ENCODE results near the gene FN1.
"Not testable (repeated sequence)": the region's sequence is repeated elsewhere in the genome, so short reads cannot be mapped to it uniquely, and the experiment has no call there.

FN1 gene

DNA sequence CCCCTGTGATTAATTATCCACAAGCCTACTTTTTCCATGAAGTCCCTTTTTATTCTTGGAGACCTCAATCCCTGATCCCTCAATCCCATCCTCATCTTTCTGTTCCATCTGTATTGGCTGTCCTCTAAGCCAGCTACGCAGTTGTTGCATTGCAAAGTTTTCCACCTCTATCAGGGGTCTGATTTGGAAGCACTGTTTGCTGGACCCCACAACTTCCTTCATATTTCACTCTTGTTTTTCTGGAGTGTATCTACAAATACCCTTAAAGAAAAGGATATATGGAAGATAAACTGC, 22.4 kb downstream of the FN1 start:
- DNase-seq (ENCODE audit: low read depth, low spot score): no peak
- ChIA-PET POLR2A (interaction anchor here (0.6 kb wide), 1 partner anchor 9 kb away, joined by 3 read pairs; no protein-coding TSS in a partner anchor), CTCF (no interaction called here)
- no peak overlapping the region for H3K4me3 ChIP-seq (ENCODE audit: low read depth, low read length)
- TF ChIP-seq, protein P1, sequence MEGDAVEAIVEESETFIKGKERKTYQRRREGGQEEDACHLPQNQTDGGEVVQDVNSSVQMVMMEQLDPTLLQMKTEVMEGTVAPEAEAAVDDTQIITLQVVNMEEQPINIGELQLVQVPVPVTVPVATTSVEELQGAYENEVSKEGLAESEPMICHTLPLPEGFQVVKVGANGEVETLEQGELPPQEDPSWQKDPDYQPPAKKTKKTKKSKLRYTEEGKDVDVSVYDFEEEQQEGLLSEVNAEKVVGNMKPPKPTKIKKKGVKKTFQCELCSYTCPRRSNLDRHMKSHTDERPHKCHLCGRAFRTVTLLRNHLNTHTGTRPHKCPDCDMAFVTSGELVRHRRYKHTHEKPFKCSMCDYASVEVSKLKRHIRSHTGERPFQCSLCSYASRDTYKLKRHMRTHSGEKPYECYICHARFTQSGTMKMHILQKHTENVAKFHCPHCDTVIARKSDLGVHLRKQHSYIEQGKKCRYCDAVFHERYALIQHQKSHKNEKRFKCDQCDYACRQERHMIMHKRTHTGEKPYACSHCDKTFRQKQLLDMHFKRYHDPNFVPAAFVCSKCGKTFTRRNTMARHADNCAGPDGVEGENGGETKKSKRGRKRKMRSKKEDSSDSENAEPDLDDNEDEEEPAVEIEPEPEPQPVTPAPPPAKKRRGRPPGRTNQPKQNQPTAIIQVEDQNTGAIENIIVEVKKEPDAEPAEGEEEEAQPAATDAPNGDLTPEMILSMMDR (IDR thresholded peaks at IDR 0.05; ENCODE audit: insufficient read depth, low read length, missing control alignments): no peak

DNA sequence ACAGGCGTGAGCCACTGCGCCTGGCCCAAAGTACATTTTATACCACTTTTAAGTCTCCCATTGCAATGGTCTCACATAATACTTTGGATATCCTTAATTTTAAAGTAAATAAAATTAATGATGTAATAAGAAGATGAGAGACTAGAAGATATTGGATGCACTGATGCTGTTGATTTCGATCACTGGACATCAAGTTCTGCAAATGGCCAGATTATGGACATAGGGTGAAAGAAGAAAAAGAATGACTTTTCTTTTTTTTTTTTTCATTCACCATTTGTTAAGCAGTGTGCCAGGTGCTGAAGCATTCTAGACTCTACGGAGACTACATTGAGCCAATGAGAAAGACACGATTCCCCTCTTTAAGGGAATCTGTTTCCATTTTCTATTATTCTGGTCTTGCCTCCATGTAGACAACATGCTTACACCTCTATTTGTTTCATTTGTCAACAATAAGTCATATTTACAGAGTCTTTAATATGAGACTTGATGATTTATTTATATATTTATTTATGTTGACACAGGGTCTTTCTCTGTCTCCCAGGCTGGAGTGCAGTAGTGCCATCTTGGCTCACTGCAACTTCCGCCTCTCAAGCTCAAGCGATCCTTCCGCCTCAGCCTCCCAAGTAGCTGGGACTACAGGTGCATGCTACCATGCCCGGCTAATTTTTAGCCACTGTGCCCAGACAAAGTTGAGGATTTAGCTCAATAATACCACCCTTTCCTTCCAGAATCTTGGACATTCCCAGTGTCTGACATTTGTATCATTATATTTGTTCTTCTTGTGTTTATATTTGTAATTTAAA, 23.7 kb downstream of the FN1 start:
- no peak for DNase-seq (ENCODE audit: low read depth, low spot score)
- no peak overlapping the region for H3K4me3 ChIP-seq (ENCODE audit: low read depth, low read length)
- TF ChIP-seq, protein P1 (IDR thresholded peaks at IDR 0.05; ENCODE audit: insufficient read depth, low read length, missing control alignments): no peak
- CTCF ChIA-PET: no interaction called here
- POLR2A ChIA-PET: interaction anchor here (0.8 to 0.9 kb wide), 2 partner anchors 10 to 202 kb away, joined by 3 read pairs; no protein-coding TSS in a partner anchor

DNA sequence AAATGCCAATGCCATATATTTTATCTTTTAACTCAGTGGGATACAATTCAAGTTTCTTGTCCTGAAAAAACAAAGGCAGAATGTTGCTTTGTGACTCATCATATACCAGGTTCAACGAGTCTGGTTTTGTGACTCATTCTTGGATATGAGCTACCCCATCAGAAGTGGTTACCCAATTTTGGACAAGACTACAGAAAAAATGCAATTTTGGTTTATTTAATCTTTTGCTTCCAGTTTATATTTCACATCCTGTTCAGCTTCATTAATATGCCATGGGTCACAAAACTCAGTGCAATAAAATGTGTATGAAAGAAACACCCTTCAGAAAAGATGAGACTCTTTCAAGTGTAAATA, 25.0 kb downstream of the FN1 start:
- ChIA-PET POLR2A (interaction anchor here (0.7 to 1.6 kb wide), 4 partner anchors 8 to 521 kb away, joined by 3 to 4 read pairs (median 4); no protein-coding TSS in a partner anchor), CTCF (no interaction called here)
- TF ChIP-seq, protein P1 (IDR thresholded peaks at IDR 0.05; ENCODE audit: insufficient read depth, low read length, missing control alignments): no peak
- peak; percentile 85 for DNase-seq (ENCODE audit: low read depth, low spot score)
- no peak overlapping the region for H3K4me3 ChIP-seq (ENCODE audit: low read depth, low read length)

DNA sequence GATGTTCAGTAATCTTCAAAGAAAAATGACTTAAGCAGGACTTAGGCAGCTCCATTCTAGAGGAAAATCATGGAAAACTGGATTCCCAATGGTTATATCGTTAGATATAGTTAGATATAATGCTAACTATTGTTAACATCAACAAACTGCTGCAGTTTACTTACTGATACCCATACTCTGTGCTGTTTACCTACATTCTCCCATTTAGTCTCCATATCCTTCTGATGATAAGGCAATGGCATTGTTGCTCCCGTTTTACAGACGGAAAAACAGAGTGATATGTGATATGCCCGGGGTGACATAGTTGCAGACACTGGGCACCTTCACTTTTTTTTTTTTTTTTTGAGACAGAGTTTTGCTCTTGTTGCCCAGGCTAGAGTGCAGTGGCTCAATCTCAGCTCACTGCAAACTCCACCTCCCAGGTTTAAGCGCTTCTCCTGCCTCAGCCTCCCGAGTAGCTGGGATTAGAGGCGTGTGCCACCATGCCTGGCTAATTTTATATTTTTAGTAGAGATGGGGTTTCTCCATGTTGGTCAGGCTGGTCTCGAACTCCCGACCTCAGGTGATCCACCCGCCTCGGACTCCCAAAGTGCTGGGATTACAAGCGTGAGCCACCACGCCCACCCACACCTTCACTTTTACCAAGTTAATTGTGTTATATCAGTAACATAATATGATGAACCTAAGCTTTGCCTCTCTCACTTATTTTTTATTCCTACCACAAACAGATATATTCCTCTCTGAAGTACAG, 25.5 kb downstream of the FN1 start:
- DNase-seq (ENCODE audit: low read depth, low spot score); CTCF ChIA-PET; H3K4me3 ChIP-seq (ENCODE audit: low read depth, low read length): not testable (repeated sequence)
- POLR2A ChIA-PET: interaction anchor here (0.7 to 1.6 kb wide), 6 partner anchors 9 to 508 kb away, joined by 3 to 4 read pairs (median 3); no protein-coding TSS in a partner anchor

DNA sequence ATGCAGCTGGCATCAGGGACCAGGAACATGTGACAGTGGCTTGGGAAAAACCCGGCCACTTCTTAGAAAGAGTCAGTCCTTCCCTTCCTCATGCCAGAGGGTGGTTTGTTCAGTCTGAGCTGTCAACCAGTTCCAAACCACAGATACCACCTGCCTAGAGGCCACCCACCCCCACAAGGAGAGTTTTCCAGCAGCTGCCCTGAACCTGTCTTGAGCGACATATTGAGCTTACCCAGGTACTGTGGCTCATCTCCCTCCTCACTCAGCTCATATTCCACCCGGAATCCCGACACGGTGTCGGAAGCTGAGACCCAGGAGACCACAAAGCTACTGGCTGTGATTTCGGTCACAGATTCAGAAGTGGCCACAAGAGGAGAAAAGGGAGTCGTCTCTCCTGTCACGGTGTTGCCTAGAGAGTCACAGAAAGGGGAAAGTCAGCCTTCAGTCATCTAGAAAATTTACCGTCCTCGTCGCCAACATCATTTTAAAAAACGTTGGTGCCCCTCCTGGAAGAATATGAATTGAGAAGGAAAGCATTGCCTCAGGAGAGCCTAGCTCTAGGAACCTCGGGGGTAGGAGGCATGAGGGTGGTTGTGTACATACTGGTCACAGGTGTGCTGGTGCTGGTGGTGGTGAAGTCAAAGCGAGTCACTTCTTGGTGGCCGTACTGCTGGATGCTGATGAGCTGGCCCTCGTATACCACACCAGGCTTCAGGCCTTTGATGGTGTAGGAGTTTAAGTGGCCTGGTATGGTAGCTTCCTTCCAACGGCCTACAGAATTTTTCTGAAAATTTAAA, 26.3 kb downstream of the FN1 start:
- DNase-seq (ENCODE audit: low read depth, low spot score): no peak
- POLR2A ChIA-PET: interaction anchor here (0.6 to 1.6 kb wide), 9 partner anchors 10 to 692 kb away, joined by 3 to 4 read pairs (median 3); no protein-coding TSS in a partner anchor
- no peak overlapping the region for H3K4me3 ChIP-seq (ENCODE audit: low read depth, low read length)
- TF ChIP-seq, protein P1 (IDR thresholded peaks at IDR 0.05; ENCODE audit: insufficient read depth, low read length, missing control alignments): no peak
- CTCF ChIA-PET: interaction anchor here (1.6 kb wide), 1 partner anchor 10 kb away, joined by 3 read pairs; no protein-coding TSS in a partner anchor

DNA sequence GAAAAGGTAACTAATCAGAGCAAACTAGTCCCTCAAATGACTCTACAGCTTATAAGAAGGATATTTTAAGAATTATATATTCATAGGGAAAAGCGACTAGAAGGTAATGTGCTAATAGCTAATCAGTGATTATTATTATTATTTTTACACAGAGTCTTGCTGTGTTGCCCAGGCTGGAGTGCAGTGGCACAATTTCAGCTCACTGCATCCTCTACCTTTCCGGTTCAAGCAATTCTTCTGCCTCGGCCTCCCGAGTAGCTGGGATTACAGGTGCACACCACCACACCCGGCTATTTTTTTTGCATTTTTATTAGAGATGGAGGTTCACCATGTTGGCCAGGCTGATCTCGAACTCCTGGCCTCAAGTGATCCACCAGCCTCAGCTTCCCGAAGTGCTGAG, 27.4 kb downstream of the FN1 start:
- DNase-seq (ENCODE audit: low read depth, low spot score); H3K4me3 ChIP-seq (ENCODE audit: low read depth, low read length): not testable (repeated sequence)
- POLR2A ChIA-PET: interaction anchor here (1.1 to 1.2 kb wide), 2 partner anchors 119 to 172 kb away, joined by 3 read pairs; no protein-coding TSS in a partner anchor
- CTCF ChIA-PET: interaction anchor here (1.5 to 1.6 kb wide), 2 partner anchors 9 to 16 kb away, joined by 3 read pairs; no protein-coding TSS in a partner anchor

All from AG04449 (cell line).